ENCODE data around the gene DCC.

The DCC gene

DNA sequence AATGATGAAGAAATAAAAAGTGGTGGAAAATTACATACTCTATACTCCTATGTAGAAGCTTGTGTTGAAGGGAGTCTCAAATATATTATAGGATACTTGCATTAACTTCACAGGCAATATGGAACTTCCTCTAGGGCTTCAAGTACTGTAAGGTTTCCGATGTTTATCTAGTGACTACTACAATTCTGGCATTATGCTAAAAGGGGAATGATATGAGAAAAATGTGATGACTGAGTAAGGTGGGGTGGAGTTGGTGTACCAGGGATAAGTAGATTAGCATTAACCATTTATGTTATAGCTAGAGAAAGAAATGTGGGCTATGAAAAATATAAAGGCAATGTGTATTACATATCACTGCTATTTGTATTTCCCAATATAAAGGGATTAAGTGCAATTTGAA lies 229.5 kb downstream of the DCC start:
- Mint-ChIP-seq H3K36me3 (ENCODE audit: low read depth) (no peaks in the 10 kb centered on the region), H3K4me1 (peaks cover 8% of the 10 kb centered on the region), H3K4me3 (no peak overlapping the region), H3K27me3 (ENCODE audit: low read depth) (no peaks in the 10 kb centered on the region), H3K27ac (no peak overlapping the region), H3K9me3 (no peaks in the 10 kb centered on the region)
- TF ChIP-seq, protein P1, sequence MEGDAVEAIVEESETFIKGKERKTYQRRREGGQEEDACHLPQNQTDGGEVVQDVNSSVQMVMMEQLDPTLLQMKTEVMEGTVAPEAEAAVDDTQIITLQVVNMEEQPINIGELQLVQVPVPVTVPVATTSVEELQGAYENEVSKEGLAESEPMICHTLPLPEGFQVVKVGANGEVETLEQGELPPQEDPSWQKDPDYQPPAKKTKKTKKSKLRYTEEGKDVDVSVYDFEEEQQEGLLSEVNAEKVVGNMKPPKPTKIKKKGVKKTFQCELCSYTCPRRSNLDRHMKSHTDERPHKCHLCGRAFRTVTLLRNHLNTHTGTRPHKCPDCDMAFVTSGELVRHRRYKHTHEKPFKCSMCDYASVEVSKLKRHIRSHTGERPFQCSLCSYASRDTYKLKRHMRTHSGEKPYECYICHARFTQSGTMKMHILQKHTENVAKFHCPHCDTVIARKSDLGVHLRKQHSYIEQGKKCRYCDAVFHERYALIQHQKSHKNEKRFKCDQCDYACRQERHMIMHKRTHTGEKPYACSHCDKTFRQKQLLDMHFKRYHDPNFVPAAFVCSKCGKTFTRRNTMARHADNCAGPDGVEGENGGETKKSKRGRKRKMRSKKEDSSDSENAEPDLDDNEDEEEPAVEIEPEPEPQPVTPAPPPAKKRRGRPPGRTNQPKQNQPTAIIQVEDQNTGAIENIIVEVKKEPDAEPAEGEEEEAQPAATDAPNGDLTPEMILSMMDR (IDR thresholded peaks at IDR 0.05; ENCODE audit: unreplicated experiment in 3 of 3), result no peak

DNA sequence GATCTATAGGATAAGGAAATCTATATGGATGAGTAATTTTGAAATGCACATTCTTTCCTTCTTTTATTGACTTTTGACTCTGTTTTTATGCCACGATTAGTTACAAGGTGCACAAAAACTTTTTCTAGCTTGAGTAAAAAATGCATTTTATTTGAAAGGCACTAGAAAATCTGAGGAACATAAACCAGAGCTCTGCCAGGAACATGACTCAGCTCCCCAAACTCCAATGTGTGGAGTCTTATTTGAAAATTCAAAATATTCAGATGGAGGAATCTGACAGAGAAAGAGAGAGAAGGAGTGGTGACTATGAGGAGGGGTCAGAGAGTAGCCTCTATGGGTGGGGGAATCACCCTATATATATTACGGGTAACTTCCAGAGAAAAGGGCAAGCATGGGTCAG lies 231.0 kb downstream of the DCC start:
- no peak overlapping the region for H3K4me3 Mint-ChIP-seq
- peaks cover 8% of the 10 kb centered on the region for H3K4me1 Mint-ChIP-seq
- H3K36me3 Mint-ChIP-seq (ENCODE audit: low read depth), result no peaks in the 10 kb centered on the region
- H3K9me3 Mint-ChIP-seq, result no peaks in the 10 kb centered on the region
- no peaks in the 10 kb centered on the region for H3K27me3 Mint-ChIP-seq (ENCODE audit: low read depth)
- H3K27ac Mint-ChIP-seq, result no peak overlapping the region
- TF ChIP-seq, protein P1 (IDR thresholded peaks at IDR 0.05; ENCODE audit: unreplicated experiment in 3 of 3), result no peak

DNA sequence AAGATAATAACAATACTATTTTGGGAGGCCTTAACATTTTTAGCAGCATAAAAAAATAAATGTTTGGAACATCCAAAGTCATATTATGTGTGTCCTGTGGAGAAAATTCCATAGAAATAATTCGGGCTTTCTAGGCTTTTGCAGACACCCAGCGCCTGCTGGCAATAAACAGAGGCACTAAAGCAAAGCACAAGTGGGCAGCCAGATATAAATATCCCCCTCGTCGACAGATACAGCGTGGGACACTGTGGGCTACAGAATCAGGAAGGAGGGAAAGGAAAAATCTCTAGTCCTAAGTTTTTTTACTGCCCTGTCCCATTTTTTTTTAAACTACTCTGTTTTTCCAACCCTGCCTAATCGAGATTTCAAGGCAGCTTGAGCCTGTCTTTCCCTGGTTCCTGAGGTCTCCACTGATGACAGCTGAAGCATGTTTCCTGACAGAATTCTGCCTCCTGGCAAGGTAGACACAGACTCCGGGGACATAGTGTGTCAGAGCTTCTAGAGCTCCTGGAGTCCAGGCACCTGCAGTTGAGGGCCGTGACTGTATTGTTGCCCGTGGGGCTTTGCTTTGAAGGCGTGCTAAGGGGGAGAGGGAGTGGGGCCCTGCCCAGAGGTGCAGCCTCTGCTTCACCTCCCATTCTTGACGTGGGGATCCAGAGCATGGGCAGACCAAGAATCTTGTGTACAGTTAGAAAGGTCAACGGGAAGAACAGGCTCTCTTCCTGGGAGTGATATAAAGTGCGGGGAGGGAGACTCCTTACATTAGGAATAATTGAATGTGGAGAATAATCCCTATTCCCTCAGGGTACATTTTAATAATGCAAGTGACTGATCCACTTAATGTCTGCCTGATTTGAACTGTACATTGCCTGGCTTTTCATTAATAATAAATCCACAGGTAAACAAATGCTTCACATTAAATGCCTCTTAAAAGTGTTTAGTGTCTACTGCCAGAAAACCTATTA lies 232.3 kb downstream of the DCC start:
- H3K36me3 Mint-ChIP-seq (ENCODE audit: low read depth), result no peaks in the 10 kb centered on the region
- H3K4me1 Mint-ChIP-seq, result peaks cover 8% of the 10 kb centered on the region
- TF ChIP-seq, protein P1 (IDR thresholded peaks at IDR 0.05; ENCODE audit: unreplicated experiment in 3 of 3), result no peak
- H3K9me3 Mint-ChIP-seq, result no peaks in the 10 kb centered on the region
- no peak overlapping the region for H3K27ac Mint-ChIP-seq
- no peak overlapping the region for H3K4me3 Mint-ChIP-seq
- H3K27me3 Mint-ChIP-seq (ENCODE audit: low read depth), result no peaks in the 10 kb centered on the region

DNA sequence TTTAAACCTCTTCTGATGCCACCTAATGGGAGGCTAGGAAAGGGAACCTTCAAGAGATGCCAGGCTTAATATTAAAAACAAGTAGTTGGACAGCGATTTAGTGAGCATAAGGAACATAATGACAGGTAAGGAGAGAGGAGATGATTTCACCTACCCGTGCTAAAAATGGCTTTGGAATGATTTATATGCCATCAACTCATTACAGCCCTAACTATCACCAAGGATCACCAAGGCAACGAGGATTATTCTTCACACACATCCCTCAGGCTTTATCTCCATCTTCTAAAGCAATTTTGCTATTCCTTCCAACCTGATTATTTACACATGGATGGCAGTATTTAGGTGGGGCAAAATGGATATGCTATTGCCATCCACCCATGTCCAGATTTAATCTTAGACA lies 237.8 kb downstream of the DCC start:
- Mint-ChIP-seq H3K9me3 (no peaks in the 10 kb centered on the region), H3K36me3 (ENCODE audit: low read depth) (no peaks in the 10 kb centered on the region), H3K27ac (no peak overlapping the region), H3K4me1 (no peaks in the 10 kb centered on the region), H3K27me3 (ENCODE audit: low read depth) (no peaks in the 10 kb centered on the region), H3K4me3 (no peak overlapping the region)
- TF ChIP-seq, protein P1 (IDR thresholded peaks at IDR 0.05; ENCODE audit: unreplicated experiment in 3 of 3), result no peak

DNA sequence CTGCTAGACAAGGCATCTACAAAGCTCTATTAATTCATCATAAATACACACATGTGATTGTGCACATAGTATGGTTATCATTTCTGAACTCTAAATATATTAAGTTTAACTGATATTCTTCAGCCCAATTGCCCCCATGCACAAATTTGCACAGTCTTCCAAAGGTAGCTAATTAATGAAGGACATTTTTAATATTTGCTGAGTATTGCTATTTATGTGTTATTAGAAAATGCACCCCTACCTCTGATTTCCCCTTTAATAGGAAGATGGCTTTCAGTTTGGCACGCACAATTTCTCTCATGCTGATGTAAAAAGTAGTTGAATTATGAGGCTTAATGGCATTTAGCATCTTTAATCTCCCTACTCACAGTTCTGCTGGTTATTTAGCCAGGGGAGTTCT lies 242.1 kb downstream of the DCC start:
- no peak overlapping the region for H3K4me3 Mint-ChIP-seq
- H3K27ac Mint-ChIP-seq, result no peak overlapping the region
- no peaks in the 10 kb centered on the region for H3K4me1 Mint-ChIP-seq
- TF ChIP-seq, protein P1 (IDR thresholded peaks at IDR 0.05; ENCODE audit: unreplicated experiment in 3 of 3), result no peak
- no peaks in the 10 kb centered on the region for H3K27me3 Mint-ChIP-seq (ENCODE audit: low read depth)
- no peaks in the 10 kb centered on the region for H3K9me3 Mint-ChIP-seq
- no peaks in the 10 kb centered on the region for H3K36me3 Mint-ChIP-seq (ENCODE audit: low read depth)

DNA sequence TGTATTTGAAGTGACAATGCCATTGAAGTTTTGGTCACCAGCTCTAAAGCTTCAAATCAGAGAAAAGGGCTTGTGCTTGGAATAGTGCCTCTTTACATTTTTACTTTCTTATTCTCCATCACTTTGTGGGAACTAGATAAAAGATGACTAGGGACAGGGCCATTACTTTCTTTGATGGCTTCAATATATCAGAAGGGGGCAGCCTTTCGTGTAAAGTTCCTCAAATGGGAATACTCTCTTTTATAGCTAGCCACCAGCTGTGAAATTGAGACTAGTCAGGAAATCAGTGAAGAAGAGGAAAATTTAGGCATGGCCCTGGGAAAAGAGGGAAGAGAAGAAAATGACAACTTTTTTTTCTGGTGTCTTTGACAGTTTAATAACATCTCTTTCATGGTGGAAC lies 242.5 kb downstream of the DCC start:
- H3K27me3 Mint-ChIP-seq (ENCODE audit: low read depth), result no peaks in the 10 kb centered on the region
- H3K9me3 Mint-ChIP-seq, result peaks cover 3% of the 10 kb centered on the region

More for the DNA sequence above, 242.5 kb downstream of the DCC start:
- TF ChIP-seq, protein P1 (IDR thresholded peaks at IDR 0.05; ENCODE audit: unreplicated experiment in 3 of 3), result no peak
- Mint-ChIP-seq H3K4me3 (no peak overlapping the region), H3K4me1 (no peaks in the 10 kb centered on the region), H3K27ac (no peak overlapping the region), H3K36me3 (ENCODE audit: low read depth) (no peaks in the 10 kb centered on the region)

Measured in nephron (organoid).